SK-N-SH treated with all-trans-retinoic acid at 6 μM for 48 hours (cell line): ENCODE data around the gene COL25A1.

Experiments used
- BACH2 ChIP-seq: fragments of 250-450 bp; sonication (Bioruptor Pico); IDR thresholded peaks from 2 replicates; pipeline ENCODE4 v1.9.0; 2021; ENCODE audit warnings: mild to moderate bottlenecking, borderline replicate concordance
- CSDC2 ChIP-seq: fragments of 250-450 bp; sonication (Bioruptor Pico); IDR thresholded peaks from 2 replicates; pipeline ENCODE4 v1.5.0; 2020; ENCODE audit warnings: mild to moderate bottlenecking, moderate library complexity
- ESRRG ChIP-seq: fragments of 250-450 bp; sonication (Bioruptor Pico); IDR thresholded peaks from 2 replicates; pipeline ENCODE4 v1.6.1; 2021; ENCODE audit warnings: mild to moderate bottlenecking
- RARB ChIP-seq: fragments of 250-450 bp; sonication (Bioruptor Pico); IDR thresholded peaks from 2 replicates; pipeline ENCODE4 v1.8.0; 2021; ENCODE audit warnings: mild to moderate bottlenecking, moderate library complexity
- ZFP30 ChIP-seq: fragments of 450-650 bp; formaldehyde crosslinking; IDR thresholded peaks from 2 replicates; pipeline ENCODE4 v1.5.0; 2022; ENCODE audit warnings: mild to moderate bottlenecking, moderate library complexity
- ZNF565 ChIP-seq: fragments of 450-650 bp; formaldehyde crosslinking; conservative IDR thresholded peaks from 2 replicates; pipeline ENCODE4 v1.5.0; 2020; ENCODE audit warnings: low read depth, mild to moderate bottlenecking, moderate library complexity
- ZNF8 ChIP-seq: fragments of 450-650 bp; formaldehyde crosslinking; IDR thresholded peaks from 2 replicates; pipeline ENCODE4 v1.5.0; 2020; ENCODE audit warnings: mild to moderate bottlenecking, moderate library complexity
- TF ChIP-seq, protein P1 (sequence below): fragments of 250-450 bp; sonication (Bioruptor Pico); IDR thresholded peaks from 2 replicates; pipeline ENCODE4 v1.8.0; 2020; ENCODE audit warnings: mild to moderate bottlenecking, moderate library complexity, borderline replicate concordance
- TF ChIP-seq, protein P2 (sequence below): fragments of 250-450 bp; sonication (Bioruptor Pico); IDR thresholded peaks from 2 replicates; pipeline ENCODE4 v1.8.0; 2021; ENCODE audit warnings: low read depth, mild to moderate bottlenecking, moderate library complexity, borderline replicate concordance
- TF ChIP-seq, protein P3 (sequence below): fragments of 250-450 bp; sonication (Bioruptor Pico); IDR thresholded peaks from 2 replicates; pipeline ENCODE4 v1.5.1; 2020; ENCODE audit warnings: low read depth, mild to moderate bottlenecking, moderate library complexity

DNA sequence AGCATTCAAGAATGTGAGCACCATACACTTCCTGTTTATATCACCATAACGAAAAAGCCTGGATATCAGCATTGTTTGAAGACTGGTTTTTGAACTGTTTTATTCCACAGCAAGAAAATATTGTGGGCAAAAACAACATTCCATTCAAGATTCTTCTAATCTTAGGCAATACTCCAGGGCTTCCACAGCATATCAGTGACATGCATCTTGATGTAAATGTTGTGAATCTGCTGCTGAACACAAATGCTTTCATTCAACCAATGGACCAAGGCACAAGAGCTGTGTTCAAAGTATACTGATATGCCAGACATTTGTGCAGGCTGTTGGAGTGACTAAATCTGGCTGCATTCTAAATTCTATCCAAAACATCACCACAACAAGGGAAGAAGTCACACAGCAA, 279.5 kb downstream of the COL25A1 start:
- TF ChIP-seq CSDC2 (CRISPR knock-in tag) (no peak), ESRRG (CRISPR knock-in tag) (no peak), ZNF8 (no peak), ZNF565 (CRISPR knock-in tag) (no peak), RARB (CRISPR knock-in tag) (no peak), BACH2 (CRISPR knock-in tag) (no peak), ZFP30 (no peak)
- TF ChIP-seq, protein P1, sequence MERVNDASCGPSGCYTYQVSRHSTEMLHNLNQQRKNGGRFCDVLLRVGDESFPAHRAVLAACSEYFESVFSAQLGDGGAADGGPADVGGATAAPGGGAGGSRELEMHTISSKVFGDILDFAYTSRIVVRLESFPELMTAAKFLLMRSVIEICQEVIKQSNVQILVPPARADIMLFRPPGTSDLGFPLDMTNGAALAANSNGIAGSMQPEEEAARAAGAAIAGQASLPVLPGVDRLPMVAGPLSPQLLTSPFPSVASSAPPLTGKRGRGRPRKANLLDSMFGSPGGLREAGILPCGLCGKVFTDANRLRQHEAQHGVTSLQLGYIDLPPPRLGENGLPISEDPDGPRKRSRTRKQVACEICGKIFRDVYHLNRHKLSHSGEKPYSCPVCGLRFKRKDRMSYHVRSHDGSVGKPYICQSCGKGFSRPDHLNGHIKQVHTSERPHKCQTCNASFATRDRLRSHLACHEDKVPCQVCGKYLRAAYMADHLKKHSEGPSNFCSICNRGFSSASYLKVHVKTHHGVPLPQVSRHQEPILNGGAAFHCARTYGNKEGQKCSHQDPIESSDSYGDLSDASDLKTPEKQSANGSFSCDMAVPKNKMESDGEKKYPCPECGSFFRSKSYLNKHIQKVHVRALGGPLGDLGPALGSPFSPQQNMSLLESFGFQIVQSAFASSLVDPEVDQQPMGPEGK (CRISPR knock-in tag) = no peak
- TF ChIP-seq, protein P2, sequence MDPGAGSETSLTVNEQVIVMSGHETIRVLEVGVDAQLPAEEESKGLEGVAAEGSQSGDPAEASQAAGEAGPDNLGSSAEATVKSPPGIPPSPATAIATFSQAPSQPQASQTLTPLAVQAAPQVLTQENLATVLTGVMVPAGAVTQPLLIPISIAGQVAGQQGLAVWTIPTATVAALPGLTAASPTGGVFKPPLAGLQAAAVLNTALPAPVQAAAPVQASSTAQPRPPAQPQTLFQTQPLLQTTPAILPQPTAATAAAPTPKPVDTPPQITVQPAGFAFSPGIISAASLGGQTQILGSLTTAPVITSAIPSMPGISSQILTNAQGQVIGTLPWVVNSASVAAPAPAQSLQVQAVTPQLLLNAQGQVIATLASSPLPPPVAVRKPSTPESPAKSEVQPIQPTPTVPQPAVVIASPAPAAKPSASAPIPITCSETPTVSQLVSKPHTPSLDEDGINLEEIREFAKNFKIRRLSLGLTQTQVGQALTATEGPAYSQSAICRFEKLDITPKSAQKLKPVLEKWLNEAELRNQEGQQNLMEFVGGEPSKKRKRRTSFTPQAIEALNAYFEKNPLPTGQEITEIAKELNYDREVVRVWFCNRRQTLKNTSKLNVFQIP (CRISPR knock-in tag) = no peak
- TF ChIP-seq, protein P3, sequence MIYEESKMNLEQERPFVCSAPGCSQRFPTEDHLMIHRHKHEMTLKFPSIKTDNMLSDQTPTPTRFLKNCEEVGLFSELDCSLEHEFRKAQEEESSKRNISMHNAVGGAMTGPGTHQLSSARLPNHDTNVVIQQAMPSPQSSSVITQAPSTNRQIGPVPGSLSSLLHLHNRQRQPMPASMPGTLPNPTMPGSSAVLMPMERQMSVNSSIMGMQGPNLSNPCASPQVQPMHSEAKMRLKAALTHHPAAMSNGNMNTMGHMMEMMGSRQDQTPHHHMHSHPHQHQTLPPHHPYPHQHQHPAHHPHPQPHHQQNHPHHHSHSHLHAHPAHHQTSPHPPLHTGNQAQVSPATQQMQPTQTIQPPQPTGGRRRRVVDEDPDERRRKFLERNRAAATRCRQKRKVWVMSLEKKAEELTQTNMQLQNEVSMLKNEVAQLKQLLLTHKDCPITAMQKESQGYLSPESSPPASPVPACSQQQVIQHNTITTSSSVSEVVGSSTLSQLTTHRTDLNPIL (CRISPR knock-in tag) = no peak
